PC-3 (cell line): ENCODE results near the gene DPH2.

ENCODE experiments used
- EZH2phosphoT487 ChIP-seq: fragments of 300-600 bp; sonication (generic); IDR thresholded peaks from 2 replicates; pipeline ENCODE4 v1.6.1; 2018; ENCODE audit warnings: mild to moderate bottlenecking, antibody characterized with exemption, low read length, borderline replicate concordance
- TF ChIP-seq, protein P1 (sequence below): fragments of 300-600 bp; sonication (generic); conservative IDR thresholded peaks from 2 replicates; pipeline ENCODE4 v1.5.1; 2017; ENCODE audit warnings: antibody characterized with exemption, low read depth, mild to moderate bottlenecking, low read length

- TF ChIP-seq, protein P1, sequence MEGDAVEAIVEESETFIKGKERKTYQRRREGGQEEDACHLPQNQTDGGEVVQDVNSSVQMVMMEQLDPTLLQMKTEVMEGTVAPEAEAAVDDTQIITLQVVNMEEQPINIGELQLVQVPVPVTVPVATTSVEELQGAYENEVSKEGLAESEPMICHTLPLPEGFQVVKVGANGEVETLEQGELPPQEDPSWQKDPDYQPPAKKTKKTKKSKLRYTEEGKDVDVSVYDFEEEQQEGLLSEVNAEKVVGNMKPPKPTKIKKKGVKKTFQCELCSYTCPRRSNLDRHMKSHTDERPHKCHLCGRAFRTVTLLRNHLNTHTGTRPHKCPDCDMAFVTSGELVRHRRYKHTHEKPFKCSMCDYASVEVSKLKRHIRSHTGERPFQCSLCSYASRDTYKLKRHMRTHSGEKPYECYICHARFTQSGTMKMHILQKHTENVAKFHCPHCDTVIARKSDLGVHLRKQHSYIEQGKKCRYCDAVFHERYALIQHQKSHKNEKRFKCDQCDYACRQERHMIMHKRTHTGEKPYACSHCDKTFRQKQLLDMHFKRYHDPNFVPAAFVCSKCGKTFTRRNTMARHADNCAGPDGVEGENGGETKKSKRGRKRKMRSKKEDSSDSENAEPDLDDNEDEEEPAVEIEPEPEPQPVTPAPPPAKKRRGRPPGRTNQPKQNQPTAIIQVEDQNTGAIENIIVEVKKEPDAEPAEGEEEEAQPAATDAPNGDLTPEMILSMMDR, result no peak
- TF ChIP-seq EZH2phosphoT487, result no peak
These were observed 1.6 kb downstream of the DPH2 start for GRCh38 chr1:43971336-43971980.
